ENCODE results near the gene TBC1D26.
"Not testable (repeated sequence)": the region's sequence is repeated elsewhere in the genome, so short reads cannot be mapped to it uniquely, and the experiment has no call there.

TBC1D26 gene

DNA sequence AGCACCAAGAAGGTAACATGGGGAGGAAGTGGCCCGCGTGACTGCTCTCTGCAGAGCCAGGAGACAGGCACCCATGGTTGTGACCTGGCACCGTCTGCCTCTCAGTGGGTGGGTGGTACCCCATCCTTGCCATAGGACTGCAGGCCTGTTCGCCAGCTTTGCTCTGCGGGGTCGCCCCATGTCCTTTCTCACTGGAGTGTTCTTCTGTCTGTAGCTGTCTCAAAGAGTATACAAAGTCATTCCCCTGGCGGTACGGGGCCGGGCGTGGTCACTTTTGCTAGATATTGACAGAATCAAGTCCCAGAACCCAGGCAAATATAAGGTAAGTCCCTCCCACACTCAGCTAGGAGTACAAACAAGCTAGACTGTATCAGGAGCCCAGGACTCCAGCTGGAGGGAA lies 6.0 kb downstream of the TBC1D26 start:
- TF ChIP-seq, protein P1, sequence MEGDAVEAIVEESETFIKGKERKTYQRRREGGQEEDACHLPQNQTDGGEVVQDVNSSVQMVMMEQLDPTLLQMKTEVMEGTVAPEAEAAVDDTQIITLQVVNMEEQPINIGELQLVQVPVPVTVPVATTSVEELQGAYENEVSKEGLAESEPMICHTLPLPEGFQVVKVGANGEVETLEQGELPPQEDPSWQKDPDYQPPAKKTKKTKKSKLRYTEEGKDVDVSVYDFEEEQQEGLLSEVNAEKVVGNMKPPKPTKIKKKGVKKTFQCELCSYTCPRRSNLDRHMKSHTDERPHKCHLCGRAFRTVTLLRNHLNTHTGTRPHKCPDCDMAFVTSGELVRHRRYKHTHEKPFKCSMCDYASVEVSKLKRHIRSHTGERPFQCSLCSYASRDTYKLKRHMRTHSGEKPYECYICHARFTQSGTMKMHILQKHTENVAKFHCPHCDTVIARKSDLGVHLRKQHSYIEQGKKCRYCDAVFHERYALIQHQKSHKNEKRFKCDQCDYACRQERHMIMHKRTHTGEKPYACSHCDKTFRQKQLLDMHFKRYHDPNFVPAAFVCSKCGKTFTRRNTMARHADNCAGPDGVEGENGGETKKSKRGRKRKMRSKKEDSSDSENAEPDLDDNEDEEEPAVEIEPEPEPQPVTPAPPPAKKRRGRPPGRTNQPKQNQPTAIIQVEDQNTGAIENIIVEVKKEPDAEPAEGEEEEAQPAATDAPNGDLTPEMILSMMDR (conservative IDR thresholded peaks at IDR 0.05; ENCODE audit: control insufficient read depth, insufficient read depth, low read depth, low read length) = no peak
- DNase-seq (ENCODE audit: low read depth) = no peak
- H3K4me3 ChIP-seq (ENCODE audit: control insufficient read depth, low read depth, low read length) = no peak overlapping the region

DNA sequence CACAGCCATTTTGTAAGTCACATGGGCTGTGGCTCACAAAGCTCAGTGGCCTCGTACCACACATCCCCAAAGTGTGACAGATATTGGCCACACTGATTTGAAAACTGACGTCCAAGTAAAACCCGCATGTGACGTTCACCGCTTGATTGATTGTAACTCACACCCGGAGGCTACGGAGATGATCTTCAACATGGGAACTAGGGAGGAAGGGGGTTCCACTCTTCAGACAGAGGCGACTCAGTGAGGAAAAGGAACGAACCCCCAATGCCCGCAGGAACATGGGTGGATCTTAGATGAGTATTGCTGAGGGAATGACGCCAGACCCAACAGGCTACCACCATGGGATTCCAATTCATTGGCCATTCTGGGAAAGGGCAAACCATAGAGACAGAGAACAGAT lies 7.2 kb downstream of the TBC1D26 start:
- H3K4me3 ChIP-seq (ENCODE audit: control insufficient read depth, low read depth, low read length); DNase-seq (ENCODE audit: low read depth): not testable (repeated sequence)

- H3K4me3 ChIP-seq (ENCODE audit: control insufficient read depth, low read depth, low read length) = not testable (repeated sequence)
- DNase-seq (ENCODE audit: low read depth) = peak; percentile 37
These were observed 8.0 kb downstream of the TBC1D26 start for GRCh38 chr17:15740041-15740440.

- TF ChIP-seq, protein P1 (conservative IDR thresholded peaks at IDR 0.05; ENCODE audit: control insufficient read depth, insufficient read depth, low read depth, low read length) = no peak
- DNase-seq (ENCODE audit: low read depth) = no peak
- no peak overlapping the region for H3K4me3 ChIP-seq (ENCODE audit: control insufficient read depth, low read depth, low read length)
These were observed 8.6 kb downstream of the TBC1D26 start for GRCh38 chr17:15740570-15741120.

GRCh38 chr17:15741624-15742023 lies 9.5 kb downstream of the TBC1D26 start:
- TF ChIP-seq, protein P1 (conservative IDR thresholded peaks at IDR 0.05; ENCODE audit: control insufficient read depth, insufficient read depth, low read depth, low read length) = no peak
- DNase-seq (ENCODE audit: low read depth) = no peak
- no peak overlapping the region for H3K4me3 ChIP-seq (ENCODE audit: control insufficient read depth, low read depth, low read length)

DNA sequence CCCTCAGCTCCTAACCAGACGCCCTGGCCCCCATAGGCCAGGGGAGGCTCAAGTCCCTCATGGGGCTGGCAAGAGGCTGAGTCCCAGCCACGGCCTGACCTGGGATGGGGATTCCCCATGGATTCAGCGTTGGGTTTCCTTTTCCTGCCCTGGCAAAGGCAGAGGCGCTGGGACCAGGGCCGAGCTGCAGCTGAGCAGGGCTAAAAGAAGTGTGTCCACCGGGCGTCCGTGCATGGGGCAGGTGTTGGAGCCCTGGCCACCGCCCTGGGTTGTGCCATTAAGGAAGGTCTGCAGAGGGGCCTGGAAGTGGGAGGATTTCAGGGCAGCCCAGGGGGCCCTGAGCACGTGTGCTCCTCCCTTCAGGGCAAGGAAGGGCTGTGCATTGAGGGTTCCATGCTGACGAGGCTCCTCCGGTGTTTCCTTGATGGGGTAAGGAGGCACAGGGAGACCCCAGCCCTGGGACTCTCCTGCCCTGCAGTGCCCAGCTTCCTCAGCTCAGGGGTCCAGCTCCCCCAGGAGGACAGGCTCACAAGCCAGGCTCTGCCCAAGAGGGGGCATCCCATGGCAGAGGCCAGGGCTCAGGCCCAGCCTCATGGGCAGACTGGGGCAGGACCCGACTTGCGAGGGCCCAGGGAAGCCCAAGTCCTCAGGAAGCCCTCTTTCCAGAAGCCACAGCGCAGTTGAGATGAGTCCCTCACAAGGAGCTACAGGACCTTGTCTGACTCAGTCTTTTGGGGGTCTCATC lies 10.1 kb downstream of the TBC1D26 start:
- TF ChIP-seq, protein P1 (conservative IDR thresholded peaks at IDR 0.05; ENCODE audit: control insufficient read depth, insufficient read depth, low read depth, low read length) = no peak
- DNase-seq (ENCODE audit: low read depth) = no peak

DNA sequence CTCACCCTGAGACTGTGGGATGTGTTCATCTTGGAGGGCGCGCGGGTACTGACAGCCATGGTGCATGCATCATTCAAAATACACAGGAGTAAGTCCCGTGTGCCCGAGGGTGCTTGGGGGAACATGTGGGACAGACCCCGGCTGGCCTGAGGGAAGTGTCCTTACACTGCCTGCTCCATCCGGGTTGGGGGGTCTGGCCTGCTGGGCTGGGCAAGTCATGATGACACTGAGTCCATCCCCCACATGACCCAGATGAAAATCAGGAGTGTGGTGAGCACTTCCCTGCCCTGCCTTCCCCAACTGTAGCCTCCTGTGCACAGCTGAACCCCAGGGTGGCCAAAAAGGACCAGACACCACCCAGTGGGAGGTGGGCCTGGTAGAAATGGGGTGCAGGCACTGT lies 10.8 kb downstream of the TBC1D26 start:
- H3K4me3 ChIP-seq (ENCODE audit: control insufficient read depth, low read depth, low read length) = no peak overlapping the region
- TF ChIP-seq, protein P1 (conservative IDR thresholded peaks at IDR 0.05; ENCODE audit: control insufficient read depth, insufficient read depth, low read depth, low read length) = no peak
- DNase-seq (ENCODE audit: low read depth) = no peak

More for the DNA sequence above, 10.1 kb downstream of the TBC1D26 start:
- H3K4me3 ChIP-seq (ENCODE audit: control insufficient read depth, low read depth, low read length) = no peak overlapping the region
